ENCODE data around the gene MLIP. TPM values are rescaled to one million over a fixed set of nuclear protein-coding genes. Genes with fewer than 3 reads are reported as not detected.

Gene MLIP
- total and polyA plus RNA-seq, 4 donors, result 1.5 to 2.6 (median 2.2) TPM; not detected in 1

DNA sequence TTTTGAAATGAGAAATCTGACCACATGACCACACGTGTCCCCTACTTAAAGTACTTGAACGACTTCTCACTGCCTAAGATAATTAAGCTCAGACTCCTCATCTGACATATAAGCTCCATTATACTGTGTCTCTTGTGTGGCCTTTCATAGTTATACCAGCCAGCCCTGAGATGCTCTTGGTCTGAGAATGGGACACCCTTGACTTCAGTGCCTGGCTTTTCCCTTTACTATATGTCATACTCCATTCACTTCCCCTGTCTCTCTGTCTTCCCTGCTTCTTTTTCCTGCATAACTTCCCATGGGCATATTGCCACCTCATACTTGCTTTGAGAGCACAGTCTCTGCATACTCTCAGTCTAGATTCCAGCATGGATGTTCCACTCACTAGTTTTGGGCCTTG, 143.6 kb downstream of the MLIP start:
- H3K4me1 ChIP-seq (ENCODE audit: control insufficient read depth in 1 of 2, insufficient read depth in 2 of 2, low read length in 2 of 2), result peaks cover 3 to 7% of the 10 kb centered on the region in 2 donors
- H3K9me3 ChIP-seq (ENCODE audit: control insufficient read depth, low read length), result no peaks in the 10 kb centered on the region
- intact Hi-C loops (cut with DNase I), result loop anchor here in 1 of 2 donors (10.0 kb wide), 1 partner anchor 80 kb away; no protein-coding TSS in a partner anchor
- H3K36me3 ChIP-seq (ENCODE audit: control insufficient read depth in 1 of 2, insufficient read depth in 2 of 2, low read length in 1 of 2), result no peaks in the 10 kb centered on the region
- no peak overlapping the region for H3K4me3 ChIP-seq (ENCODE audit: low read length in 2 of 2)
- WGBS, 2 donors, result 88 to 90% methylated on average over 2 of the region's 2 CpGs
- no peak for DNase-seq
- ATAC-seq (ENCODE audit: low FRiP score), result no peak
- no peaks in the 10 kb centered on the region for H3K27me3 ChIP-seq (ENCODE audit: control insufficient read depth in 1 of 2, insufficient read depth in 2 of 2, low read length in 1 of 2)
- peak overlapping the region in 1 of 2 donors; percentile 36 for H3K27ac ChIP-seq (ENCODE audit: low read depth in 1 of 2, low read length in 2 of 2)

DNA sequence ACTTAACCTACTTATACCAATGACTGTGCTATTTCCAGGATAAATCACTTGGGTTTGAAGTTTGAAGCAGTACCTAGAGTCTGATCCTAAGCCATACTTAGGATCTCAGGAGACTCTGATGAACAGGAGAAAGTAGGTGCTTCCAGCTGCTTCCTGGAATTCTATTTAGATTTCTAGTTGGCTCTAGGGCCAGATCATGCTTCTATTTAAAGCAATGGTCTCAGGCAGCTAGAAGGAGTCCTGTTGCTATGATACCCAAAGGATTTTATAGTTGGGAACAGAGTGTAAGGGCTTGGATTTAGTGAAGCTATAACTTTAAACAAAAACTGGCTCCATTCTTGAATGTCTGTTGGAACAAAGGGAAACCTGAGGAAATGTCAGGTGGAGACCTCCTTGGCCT, 144.6 kb downstream of the MLIP start:
- intact Hi-C loops (cut with DNase I), result loop anchor here in 1 of 2 donors (10.0 kb wide), 1 partner anchor 79 kb away; no protein-coding TSS in a partner anchor
- DNase-seq (no peak), ATAC-seq (ENCODE audit: low FRiP score) (peak; percentile 65)

GRCh38 chr6:54260025-54260424, 148.8 kb downstream of the MLIP start:
- H3K36me3 ChIP-seq (ENCODE audit: control insufficient read depth in 1 of 2, insufficient read depth in 2 of 2, low read length in 1 of 2), result no peaks in the 10 kb centered on the region
- no peak for DNase-seq
- H3K27ac ChIP-seq (ENCODE audit: low read depth in 1 of 2, low read length in 2 of 2), result no peak overlapping the region
- H3K4me3 ChIP-seq (ENCODE audit: low read length in 2 of 2), result no peak overlapping the region
- no peak for ATAC-seq (ENCODE audit: low FRiP score)
- H3K9me3 ChIP-seq (ENCODE audit: control insufficient read depth, low read length), result no peaks in the 10 kb centered on the region
- intact Hi-C loops (cut with DNase I), result no loop called here
- peaks cover 3 to 7% of the 10 kb centered on the region in 2 donors for H3K4me1 ChIP-seq (ENCODE audit: control insufficient read depth in 1 of 2, insufficient read depth in 2 of 2, low read length in 2 of 2)
- H3K27me3 ChIP-seq (ENCODE audit: control insufficient read depth in 1 of 2, insufficient read depth in 2 of 2, low read length in 1 of 2), result no peaks in the 10 kb centered on the region

More for the DNA sequence above, 144.6 kb downstream of the MLIP start:
- Histone ChIP-seq H3K4me1 (ENCODE audit: control insufficient read depth in 1 of 2, insufficient read depth in 2 of 2, low read length in 2 of 2) (peaks cover 3 to 7% of the 10 kb centered on the region in 2 donors), H3K4me3 (ENCODE audit: low read length in 2 of 2) (no peak overlapping the region), H3K27ac (ENCODE audit: low read depth in 1 of 2, low read length in 2 of 2) (peak overlapping the region in 1 of 2 donors; percentile 86), H3K36me3 (ENCODE audit: control insufficient read depth in 1 of 2, insufficient read depth in 2 of 2, low read length in 1 of 2) (no peaks in the 10 kb centered on the region), H3K9me3 (ENCODE audit: control insufficient read depth, low read length) (no peaks in the 10 kb centered on the region), H3K27me3 (ENCODE audit: control insufficient read depth in 1 of 2, insufficient read depth in 2 of 2, low read length in 1 of 2) (no peaks in the 10 kb centered on the region)

DNA sequence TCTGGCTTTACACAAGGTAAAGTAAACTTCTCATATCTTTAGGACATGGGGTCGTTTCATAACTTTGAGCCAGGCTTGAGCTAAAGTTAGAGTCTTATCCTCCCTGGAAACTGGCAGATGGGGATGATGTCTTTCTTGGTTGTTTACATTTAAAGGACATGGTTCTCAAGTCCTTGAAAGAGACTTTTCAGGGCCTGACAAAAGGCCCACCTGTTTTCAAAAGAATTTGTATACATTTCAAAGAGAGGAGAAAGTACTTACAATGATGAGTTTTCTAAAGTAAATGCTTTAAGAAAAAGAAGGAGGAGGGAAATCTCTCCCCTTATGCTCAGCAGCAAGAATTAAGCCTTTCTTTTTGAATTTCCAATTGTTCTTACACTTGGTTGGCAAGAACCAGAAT, 151.3 kb downstream of the MLIP start:
- H3K9me3 ChIP-seq (ENCODE audit: control insufficient read depth, low read length), result no peaks in the 10 kb centered on the region
- intact Hi-C loops (cut with DNase I), result no loop called here
- ATAC-seq (ENCODE audit: low FRiP score) (no peak), DNase-seq (no peak)
- no peaks in the 10 kb centered on the region for H3K36me3 ChIP-seq (ENCODE audit: control insufficient read depth in 1 of 2, insufficient read depth in 2 of 2, low read length in 1 of 2)
- 43 to 46% methylated on average over 1 of the region's 1 CpG for WGBS, 2 donors
- H3K4me3 ChIP-seq (ENCODE audit: low read length in 2 of 2), result no peak overlapping the region
- H3K27ac ChIP-seq (ENCODE audit: low read depth in 1 of 2, low read length in 2 of 2), result no peak overlapping the region
- no peaks in the 10 kb centered on the region for H3K27me3 ChIP-seq (ENCODE audit: control insufficient read depth in 1 of 2, insufficient read depth in 2 of 2, low read length in 1 of 2)
- no peaks in the 10 kb centered on the region for H3K4me1 ChIP-seq (ENCODE audit: control insufficient read depth in 1 of 2, insufficient read depth in 2 of 2, low read length in 2 of 2)

DNA sequence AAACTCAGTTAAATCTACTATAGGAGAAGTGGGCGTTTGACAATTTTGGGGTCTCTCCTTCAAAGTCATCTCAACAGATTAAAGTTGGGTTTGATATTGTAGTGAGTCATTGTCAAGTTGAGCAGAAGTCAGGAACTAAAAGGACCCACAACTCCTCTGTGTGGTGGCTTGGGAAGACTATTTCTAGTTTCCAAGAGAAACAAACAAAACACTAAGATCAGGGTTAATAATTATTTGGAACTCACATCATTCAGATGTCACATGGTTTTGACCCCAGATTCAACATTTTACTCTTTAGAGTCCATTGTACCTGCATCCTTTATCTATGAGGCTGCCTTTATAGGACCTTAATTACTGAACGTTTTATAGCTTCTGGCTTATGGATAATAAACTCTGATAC, 151.7 kb downstream of the MLIP start:
- Histone ChIP-seq H3K4me1 (ENCODE audit: control insufficient read depth in 1 of 2, insufficient read depth in 2 of 2, low read length in 2 of 2) (no peaks in the 10 kb centered on the region), H3K27me3 (ENCODE audit: control insufficient read depth in 1 of 2, insufficient read depth in 2 of 2, low read length in 1 of 2) (no peaks in the 10 kb centered on the region), H3K9me3 (ENCODE audit: control insufficient read depth, low read length) (no peaks in the 10 kb centered on the region), H3K36me3 (ENCODE audit: control insufficient read depth in 1 of 2, insufficient read depth in 2 of 2, low read length in 1 of 2) (no peaks in the 10 kb centered on the region), H3K27ac (ENCODE audit: low read depth in 1 of 2, low read length in 2 of 2) (no peak overlapping the region), H3K4me3 (ENCODE audit: low read length in 2 of 2) (no peak overlapping the region)
- intact Hi-C loops (cut with DNase I), result no loop called here
- ATAC-seq (ENCODE audit: low FRiP score) (no peak), DNase-seq (no peak)
- WGBS, 2 donors, result 61% methylated on average over 2 of the region's 2 CpGs

GRCh38 chr6:54264581-54265272, 153.5 kb downstream of the MLIP start:
- ATAC-seq (ENCODE audit: low FRiP score), result no peak
- no peaks in the 10 kb centered on the region for H3K9me3 ChIP-seq (ENCODE audit: control insufficient read depth, low read length)
- no peaks in the 10 kb centered on the region for H3K36me3 ChIP-seq (ENCODE audit: control insufficient read depth in 1 of 2, insufficient read depth in 2 of 2, low read length in 1 of 2)
- DNase-seq, result no peak
- H3K4me3 ChIP-seq (ENCODE audit: low read length in 2 of 2), result no peak overlapping the region
- H3K27ac ChIP-seq (ENCODE audit: low read depth in 1 of 2, low read length in 2 of 2), result no peak overlapping the region
- H3K27me3 ChIP-seq (ENCODE audit: control insufficient read depth in 1 of 2, insufficient read depth in 2 of 2, low read length in 1 of 2), result no peaks in the 10 kb centered on the region
- WGBS, 2 donors, result 92 to 93% methylated on average over 4 of the region's 4 CpGs
- no peaks in the 10 kb centered on the region for H3K4me1 ChIP-seq (ENCODE audit: control insufficient read depth in 1 of 2, insufficient read depth in 2 of 2, low read length in 2 of 2)
- intact Hi-C loops (cut with DNase I), result no loop called here

DNA sequence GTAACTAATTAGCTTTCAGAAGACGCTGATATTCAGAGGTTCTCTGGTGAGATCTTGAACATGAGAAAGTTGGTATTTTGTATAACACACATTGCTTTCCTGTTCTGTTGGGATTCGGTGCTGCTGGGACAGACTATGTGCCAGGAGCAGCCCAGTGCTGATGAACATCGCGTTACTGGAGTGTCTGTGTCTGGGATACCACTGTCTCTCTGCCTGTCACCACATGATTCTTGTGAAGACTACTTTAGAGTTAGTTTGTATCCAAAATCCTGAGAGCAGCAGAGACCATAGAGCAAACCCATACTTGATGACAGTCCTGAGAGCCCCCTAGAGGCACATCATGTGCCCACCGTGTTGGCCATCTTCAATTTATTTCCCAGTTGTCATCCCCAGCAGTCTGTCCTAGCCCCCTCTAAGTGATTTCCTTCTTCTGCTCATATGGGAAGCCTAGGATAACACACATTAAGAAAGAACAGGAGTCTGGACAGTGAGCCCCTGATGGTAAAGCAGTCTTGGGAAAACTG, 155.2 kb downstream of the MLIP start:
- no peaks in the 10 kb centered on the region for H3K4me1 ChIP-seq (ENCODE audit: control insufficient read depth in 1 of 2, insufficient read depth in 2 of 2, low read length in 2 of 2)
- intact Hi-C loops (cut with DNase I), result no loop called here
- H3K36me3 ChIP-seq (ENCODE audit: control insufficient read depth in 1 of 2, insufficient read depth in 2 of 2, low read length in 1 of 2), result no peaks in the 10 kb centered on the region
- no peaks in the 10 kb centered on the region for H3K9me3 ChIP-seq (ENCODE audit: control insufficient read depth, low read length)
- no peak overlapping the region for H3K27ac ChIP-seq (ENCODE audit: low read depth in 1 of 2, low read length in 2 of 2)
- no peaks in the 10 kb centered on the region for H3K27me3 ChIP-seq (ENCODE audit: control insufficient read depth in 1 of 2, insufficient read depth in 2 of 2, low read length in 1 of 2)
- 72% methylated on average over 5 of the region's 5 CpGs for WGBS, 2 donors
- no peak overlapping the region for H3K4me3 ChIP-seq (ENCODE audit: low read length in 2 of 2)
- DNase-seq (no peak), ATAC-seq (ENCODE audit: low FRiP score) (no peak)

DNA sequence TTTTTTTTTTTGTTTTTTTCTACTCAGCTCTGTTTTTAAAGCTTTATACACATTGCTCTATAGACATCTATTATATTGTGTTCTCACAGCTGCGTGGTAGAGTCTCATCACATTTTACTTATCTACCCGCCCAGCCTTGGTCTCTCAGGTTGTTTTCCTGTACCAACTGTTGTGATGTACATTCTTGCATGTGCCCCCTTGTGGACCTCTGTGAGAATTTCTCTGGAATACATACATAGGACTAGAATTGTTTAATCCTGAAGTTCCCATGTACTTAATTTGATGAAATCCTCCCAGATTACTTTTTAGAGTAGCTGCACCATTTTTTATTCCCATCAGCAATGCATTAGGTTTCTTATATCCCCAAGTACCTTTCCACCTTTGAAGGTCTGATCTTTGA, 156.6 kb downstream of the MLIP start:
- intact Hi-C loops (cut with DNase I), result no loop called here
- Histone ChIP-seq H3K36me3 (ENCODE audit: control insufficient read depth in 1 of 2, insufficient read depth in 2 of 2, low read length in 1 of 2) (no peaks in the 10 kb centered on the region), H3K4me3 (ENCODE audit: low read length in 2 of 2) (no peak overlapping the region), H3K4me1 (ENCODE audit: control insufficient read depth in 1 of 2, insufficient read depth in 2 of 2, low read length in 2 of 2) (no peaks in the 10 kb centered on the region), H3K27ac (ENCODE audit: low read depth in 1 of 2, low read length in 2 of 2) (no peak overlapping the region), H3K9me3 (ENCODE audit: control insufficient read depth, low read length) (no peaks in the 10 kb centered on the region), H3K27me3 (ENCODE audit: control insufficient read depth in 1 of 2, insufficient read depth in 2 of 2, low read length in 1 of 2) (no peaks in the 10 kb centered on the region)
- 71% methylated on average over 2 of the region's 2 CpGs for WGBS, 2 donors
- ATAC-seq (ENCODE audit: low FRiP score) (no peak), DNase-seq (no peak)

DNA sequence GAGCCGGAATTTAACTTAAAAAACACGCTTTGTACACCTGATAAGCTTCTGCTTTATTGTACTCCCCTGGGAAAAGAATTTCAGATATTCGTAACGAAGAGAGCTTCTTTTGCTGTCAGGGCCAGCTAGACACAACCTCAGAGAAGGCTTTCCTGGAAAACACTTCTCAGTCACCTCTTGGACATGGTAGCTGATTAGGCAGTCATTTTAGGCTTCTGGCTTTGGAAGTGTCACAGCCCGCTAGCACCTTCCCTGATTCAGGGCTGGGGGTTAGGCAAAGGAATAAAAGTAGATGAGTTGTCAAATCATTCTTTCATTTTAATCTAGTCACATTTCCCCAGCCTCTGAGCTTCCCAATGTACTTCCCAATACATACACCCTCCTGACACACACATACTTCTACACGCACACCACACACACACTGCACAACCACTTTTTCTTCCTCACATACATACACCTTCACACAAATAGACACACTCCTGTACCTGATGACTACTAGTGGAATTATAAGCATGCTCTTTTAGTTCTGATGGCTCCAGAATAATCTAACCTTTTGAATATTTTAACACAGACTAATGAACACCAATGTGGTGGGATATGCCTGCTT, 162.1 kb downstream of the MLIP start:
- ATAC-seq (ENCODE audit: low FRiP score) (no peak), DNase-seq (no peak)
- WGBS, 2 donors, result 96% methylated on average over 6 of the region's 6 CpGs
- H3K27me3 ChIP-seq (ENCODE audit: control insufficient read depth in 1 of 2, insufficient read depth in 2 of 2, low read length in 1 of 2), result no peaks in the 10 kb centered on the region
- H3K27ac ChIP-seq (ENCODE audit: low read depth in 1 of 2, low read length in 2 of 2), result no peak overlapping the region
- no peaks in the 10 kb centered on the region for H3K36me3 ChIP-seq (ENCODE audit: control insufficient read depth in 1 of 2, insufficient read depth in 2 of 2, low read length in 1 of 2)
- H3K4me1 ChIP-seq (ENCODE audit: control insufficient read depth in 1 of 2, insufficient read depth in 2 of 2, low read length in 2 of 2), result no peaks in the 10 kb centered on the region
- no peak overlapping the region for H3K4me3 ChIP-seq (ENCODE audit: low read length in 2 of 2)
- intact Hi-C loops (cut with DNase I), result no loop called here
- H3K9me3 ChIP-seq (ENCODE audit: control insufficient read depth, low read length), result no peaks in the 10 kb centered on the region
